ENCODE measurements around the gene HCK.

GRCh38 chr20:32012159-32012688, 39.8 kb upstream of the HCK start:
- TF ChIP-seq, protein P1, sequence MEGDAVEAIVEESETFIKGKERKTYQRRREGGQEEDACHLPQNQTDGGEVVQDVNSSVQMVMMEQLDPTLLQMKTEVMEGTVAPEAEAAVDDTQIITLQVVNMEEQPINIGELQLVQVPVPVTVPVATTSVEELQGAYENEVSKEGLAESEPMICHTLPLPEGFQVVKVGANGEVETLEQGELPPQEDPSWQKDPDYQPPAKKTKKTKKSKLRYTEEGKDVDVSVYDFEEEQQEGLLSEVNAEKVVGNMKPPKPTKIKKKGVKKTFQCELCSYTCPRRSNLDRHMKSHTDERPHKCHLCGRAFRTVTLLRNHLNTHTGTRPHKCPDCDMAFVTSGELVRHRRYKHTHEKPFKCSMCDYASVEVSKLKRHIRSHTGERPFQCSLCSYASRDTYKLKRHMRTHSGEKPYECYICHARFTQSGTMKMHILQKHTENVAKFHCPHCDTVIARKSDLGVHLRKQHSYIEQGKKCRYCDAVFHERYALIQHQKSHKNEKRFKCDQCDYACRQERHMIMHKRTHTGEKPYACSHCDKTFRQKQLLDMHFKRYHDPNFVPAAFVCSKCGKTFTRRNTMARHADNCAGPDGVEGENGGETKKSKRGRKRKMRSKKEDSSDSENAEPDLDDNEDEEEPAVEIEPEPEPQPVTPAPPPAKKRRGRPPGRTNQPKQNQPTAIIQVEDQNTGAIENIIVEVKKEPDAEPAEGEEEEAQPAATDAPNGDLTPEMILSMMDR (conservative IDR thresholded peaks at IDR 0.05 in 1 of 2, IDR thresholded peaks at IDR 0.05 in 1 of 2; ENCODE audit: low read depth in 1 of 2, low read length in 2 of 2), result no peak
- TF ChIP-seq EZH2 (IDR thresholded peaks at IDR 0.05; ENCODE audit: low read length, missing control alignments), result no peak
